CD4-positive, alpha-beta T cell treated with Interferon alpha-2 for 1 hour (primary cell): ENCODE measurements around the gene HNRNPF.
"Not testable (repeated sequence)": the region's sequence is repeated elsewhere in the genome, so short reads cannot be mapped to it uniquely, and the experiment has no call there.

Experiments used
- DNase-seq, 2 donors: peaks; one replicate each; pipeline ENCODE4 v3.0.0-alpha.2; 2020 to 2022

Gene HNRNPF

GRCh38 chr10:43344051-43344450 lies 64.9 kb downstream of the HNRNPF start:
- no peak for DNase-seq

- DNase-seq, result no peak
Measured at GRCh38 chr10:43343126-43343525, 65.9 kb downstream of the HNRNPF start.

GRCh38 chr10:43342279-43343125 lies 66.5 kb downstream of the HNRNPF start:
- no peak for DNase-seq

- DNase-seq, result no peak
Measured at GRCh38 chr10:43341450-43341849, 67.5 kb downstream of the HNRNPF start.

- DNase-seq, result no peak
Measured at GRCh38 chr10:43340619-43341018, 68.4 kb downstream of the HNRNPF start.

GRCh38 chr10:43340101-43340500 lies 68.9 kb downstream of the HNRNPF start:
- no peak for DNase-seq

GRCh38 chr10:43339136-43339535 lies 69.8 kb downstream of the HNRNPF start:
- DNase-seq, result no peak

- no peak for DNase-seq
Measured at GRCh38 chr10:43338117-43338516, 70.9 kb downstream of the HNRNPF start.

- DNase-seq, result not testable (repeated sequence)
Measured at GRCh38 chr10:43337536-43337935, 71.5 kb downstream of the HNRNPF start.

GRCh38 chr10:43336641-43337318 lies 72.2 kb downstream of the HNRNPF start:
- no peak for DNase-seq

- DNase-seq, result no peak
Measured at GRCh38 chr10:43336061-43336460, 72.9 kb downstream of the HNRNPF start.
